ENCODE data around the gene GPR142. TPM values are rescaled to one million over a fixed set of nuclear protein-coding genes. Genes with fewer than 3 reads are reported as not detected.

The GPR142 gene
- total RNA-seq, 1 experiment from 2014 or later, result 0.33 TPM

GRCh38 chr17:74318391-74318790 lies 48.9 kb upstream of the GPR142 start:
- H3K56ac ChIP-seq (ENCODE audit: insufficient read length, low read depth, low read length), result no peak overlapping the region
- Mint-ChIP-seq H3K4me1 (no peaks in the 10 kb centered on the region), H3K9me3 (no peaks in the 10 kb centered on the region; a peak in 1 of 5 replicates), H3K27me3 (ENCODE audit: low read depth) (peaks cover 45% of the 10 kb centered on the region), H3K27ac (no peak overlapping the region), H3K4me3 (no peak overlapping the region), H3K36me3 (ENCODE audit: insufficient read depth in 1 of 3, low read depth in 3 of 3) (no peaks in the 10 kb centered on the region)
- no peaks in the 10 kb centered on the region for H3K23me2 ChIP-seq (ENCODE audit: insufficient read length, low read depth, low read length, poor library complexity, severe bottlenecking)
- no peak overlapping the region for H3K18ac ChIP-seq (ENCODE audit: insufficient read length, low read depth, low read length)
- no peak overlapping the region for H2BK15ac ChIP-seq (ENCODE audit: low read depth, low read length)
- H3K14ac ChIP-seq (ENCODE audit: insufficient read depth, low read length), result no peak overlapping the region; the same call in 1 of the 2 replicates
- H3T11ph ChIP-seq (ENCODE audit: low read length), result no peak overlapping the region
- no CpG with 5 or more reads among the region's 10 CpGs for WGBS (ENCODE audit: extremely low coverage, insufficient read length, low lambda C conversion rate)
- H4K91ac ChIP-seq (ENCODE audit: insufficient read length, low read depth, low read length), result no peak overlapping the region
- no peak overlapping the region for H3K9ac ChIP-seq (ENCODE audit: extremely low read depth, insufficient read length, low read length)
- no peak overlapping the region for H2AFZ ChIP-seq (ENCODE audit: low read length)
- no peak overlapping the region for H3K27ac ChIP-seq (ENCODE audit: insufficient read length, low read depth, low read length)
- no peak overlapping the region for H2BK120ac ChIP-seq (ENCODE audit: low read depth, low read length, poor library complexity, severe bottlenecking)
- H3K9me3 ChIP-seq (ENCODE audit: control insufficient read depth, low read depth, low read length), result no peaks in the 10 kb centered on the region
- H2BK20ac ChIP-seq (ENCODE audit: low read depth, low read length, poor library complexity, severe bottlenecking), result no peak overlapping the region
- no peaks in the 10 kb centered on the region for H3K4me1 ChIP-seq (ENCODE audit: insufficient read depth, low read length)
- no peak overlapping the region for H3K4ac ChIP-seq (ENCODE audit: low read depth, low read length)
- H4K5ac ChIP-seq (ENCODE audit: insufficient read length, low read depth, low read length), result no peak overlapping the region
- no peak for TF ChIP-seq CTCF (conservative IDR thresholded peaks at IDR 0.05)
- no peak overlapping the region for H3K4me2 ChIP-seq (ENCODE audit: insufficient read depth, insufficient read length, low read length)
- H3K27me3 ChIP-seq (ENCODE audit: insufficient read depth, low read length), result no peaks in the 10 kb centered on the region
- no peak overlapping the region for H2BK12ac ChIP-seq (ENCODE audit: insufficient read length, low read depth, low read length)
- H4K20me1 ChIP-seq (ENCODE audit: control insufficient read depth, insufficient read depth, insufficient read length), result no peaks in the 10 kb centered on the region
- H4K8ac ChIP-seq (replicated peaks; ENCODE audit: insufficient read length, low read depth, low read length), result no peak overlapping the region
- no peaks in the 10 kb centered on the region for H3K79me1 ChIP-seq (ENCODE audit: insufficient read depth, low read depth, low read length, poor library complexity, severe bottlenecking)
- H2AK5ac ChIP-seq (ENCODE audit: insufficient read length, low read length), result no peak overlapping the region
- no peak for DNase-seq
- no peaks in the 10 kb centered on the region for H3K79me2 ChIP-seq (ENCODE audit: insufficient read depth, low read length)
- no peak overlapping the region for H2BK5ac ChIP-seq (ENCODE audit: insufficient read length, low read length)
- no peak overlapping the region for H3K23ac ChIP-seq (ENCODE audit: insufficient read length, low read depth, low read length)
